Right lobe of liver (tissue), 6 donors: ENCODE measurements around the gene C19orf38. TPM values are rescaled to one million over a fixed set of nuclear protein-coding genes. Genes with fewer than 3 reads are reported as not detected.

Source experiments
- ATAC-seq, 4 donors: fragments of 200-7000 bp; cut with Tn5 transposase; one replicate each; pipeline ENCODE4 v1.9.1; 2020; ENCODE audit warnings: mild to moderate bottlenecking in 4 of 4, moderate library complexity in 4 of 4
- DNase-seq, 3 donors: peaks; one replicate each; pipeline ENCODE4 v3.0.0-alpha.2; 2020
- H3K27ac ChIP-seq, 3 donors: fragments of 200-600 bp; one replicate each; pipeline ENCODE4 v1.8.0; 2022
- H3K27me3 ChIP-seq, 2 donors: fragments of 200-600 bp; one replicate each; pipeline ENCODE4 v1.8.0; 2022
- H3K36me3 ChIP-seq, 4 donors: fragments of 200-600 bp; sonication (generic) in 1 of 4; one replicate each; pipeline versions ENCODE4 v1.5.1 to v1.8.0; 2017 to 2022; ENCODE audit warnings: control low read depth in 1 of 4
- H3K4me1 ChIP-seq, 4 donors: fragments of 200-600 bp; sonication (generic) in 1 of 4; one replicate each; pipeline versions ENCODE4 v1.5.1 to v1.8.0; 2017 to 2022; ENCODE audit warnings: control low read depth in 1 of 4
- H3K4me3 ChIP-seq, 3 donors: fragments of 200-600 bp; one replicate each; pipeline ENCODE4 v1.8.0; 2022
- H3K9me3 ChIP-seq, 4 donors: fragments of 200-600 bp; sonication (generic) in 1 of 4; one replicate each; pipeline versions ENCODE4 v1.5.1 to v1.8.0; 2017 to 2022; ENCODE audit warnings: control low read depth in 1 of 4
- POLR2A ChIP-seq: fragments of 450-650 bp; IDR thresholded peaks from one replicate; pipeline ENCODE4 v1.6.1; 2017; ENCODE audit warnings: antibody characterized with exemption, mild to moderate bottlenecking
- WGBS: methylation state at CpG from one replicate; pipeline ENCODE4 v1.1.6; 2018; ENCODE audit warnings: low coverage, low lambda C conversion rate; ENCODE audit not compliant: insufficient coverage; ENCODE audit errors: missing lambda C conversion rate; 5-methylcytosine and 5-hydroxymethylcytosine counted together
- intact Hi-C, 2 donors: fragments of 100-400 bp; cut with DNase I; formaldehyde crosslinking; loops; one replicate each; pipeline versions ENCODE4 v1.11.2 to v1.14.1; 2022
- total RNA-seq, 6 experiments: library from RNA; depleted of rRNA in 2 of 6; stranded (reverse); fragments of >200 nt in 2 of 6; fragmentation: NEBNext Ultra II Directional in 3 of 6; extraction: Animal tissue kit (Norgen Biotek cat#: 25700) in 3 of 6; gene quantifications; one replicate each; pipeline versions ENCODE4 v1.1.0 to v1.2.4, GENCODE V29; 2016 to 2023
- TF ChIP-seq, protein P1 (sequence below), 4 donors: fragments of 200-600 bp in 3 of 4; fragments of 450-650 bp in 1 of 4; IDR thresholded peaks; one replicate each; pipeline versions ENCODE4 v1.5.1 to v1.8.0; 2016 to 2022; ENCODE audit warnings: antibody characterized with exemption in 4 of 4, mild to moderate bottlenecking in 2 of 4
- donor health status: DM: no; HTN: yes; CAD: no.
- donor health status: DM: no; HTN: no; CAD: no.
- donor health status: DM: no; HTN: no; CAD: no.
- donor health status: DM: no; HTN: yes; CAD: no.
- donor health status: DM: no; HTN: yes; CAD: no.

Gene C19orf38
- total RNA-seq, 6 experiments from 2014 or later, result 0.58 to 2.7 (median 1.4) TPM

- intact Hi-C loops, result no loop called here
- DNase-seq (peak in 1 of 3 donors; percentile 42), ATAC-seq (no peak)
- no peaks in the 10 kb centered on the region for H3K9me3 ChIP-seq
- H3K27me3 ChIP-seq, result no peaks in the 10 kb centered on the region
- H3K4me3 ChIP-seq, result no peak overlapping the region
- no peak overlapping the region for H3K27ac ChIP-seq
- H3K36me3 ChIP-seq, result peaks cover 0 to 38% (median 4%) of the 10 kb centered on the region in 4 donors
- TF ChIP-seq, protein P1, sequence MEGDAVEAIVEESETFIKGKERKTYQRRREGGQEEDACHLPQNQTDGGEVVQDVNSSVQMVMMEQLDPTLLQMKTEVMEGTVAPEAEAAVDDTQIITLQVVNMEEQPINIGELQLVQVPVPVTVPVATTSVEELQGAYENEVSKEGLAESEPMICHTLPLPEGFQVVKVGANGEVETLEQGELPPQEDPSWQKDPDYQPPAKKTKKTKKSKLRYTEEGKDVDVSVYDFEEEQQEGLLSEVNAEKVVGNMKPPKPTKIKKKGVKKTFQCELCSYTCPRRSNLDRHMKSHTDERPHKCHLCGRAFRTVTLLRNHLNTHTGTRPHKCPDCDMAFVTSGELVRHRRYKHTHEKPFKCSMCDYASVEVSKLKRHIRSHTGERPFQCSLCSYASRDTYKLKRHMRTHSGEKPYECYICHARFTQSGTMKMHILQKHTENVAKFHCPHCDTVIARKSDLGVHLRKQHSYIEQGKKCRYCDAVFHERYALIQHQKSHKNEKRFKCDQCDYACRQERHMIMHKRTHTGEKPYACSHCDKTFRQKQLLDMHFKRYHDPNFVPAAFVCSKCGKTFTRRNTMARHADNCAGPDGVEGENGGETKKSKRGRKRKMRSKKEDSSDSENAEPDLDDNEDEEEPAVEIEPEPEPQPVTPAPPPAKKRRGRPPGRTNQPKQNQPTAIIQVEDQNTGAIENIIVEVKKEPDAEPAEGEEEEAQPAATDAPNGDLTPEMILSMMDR (IDR thresholded peaks at IDR 0.05), result no peak
- no peak for TF ChIP-seq POLR2A
- 100% methylated on average over 12 of the region's 18 CpGs for WGBS
- H3K4me1 ChIP-seq, result no peaks in the 10 kb centered on the region
Measured at GRCh38 chr19:10912619-10913018, 64.4 kb downstream of the C19orf38 start.

- Histone ChIP-seq H3K4me3 (no peak overlapping the region), H3K9me3 (no peaks in the 10 kb centered on the region), H3K36me3 (peaks cover 0 to 28% (median 1%) of the 10 kb centered on the region in 4 donors), H3K27ac (no peak overlapping the region), H3K27me3 (no peaks in the 10 kb centered on the region), H3K4me1 (no peaks in the 10 kb centered on the region)
- TF ChIP-seq POLR2A, result no peak
- TF ChIP-seq, protein P1 (IDR thresholded peaks at IDR 0.05), result no peak
- ATAC-seq (no peak), DNase-seq (peak in 1 of 3 donors; percentile 39)
- intact Hi-C loops, result no loop called here
- WGBS, result no CpG with 5 or more reads among the region's 24 CpGs
Measured at GRCh38 chr19:10913716-10914340, 65.6 kb downstream of the C19orf38 start.

DNA sequence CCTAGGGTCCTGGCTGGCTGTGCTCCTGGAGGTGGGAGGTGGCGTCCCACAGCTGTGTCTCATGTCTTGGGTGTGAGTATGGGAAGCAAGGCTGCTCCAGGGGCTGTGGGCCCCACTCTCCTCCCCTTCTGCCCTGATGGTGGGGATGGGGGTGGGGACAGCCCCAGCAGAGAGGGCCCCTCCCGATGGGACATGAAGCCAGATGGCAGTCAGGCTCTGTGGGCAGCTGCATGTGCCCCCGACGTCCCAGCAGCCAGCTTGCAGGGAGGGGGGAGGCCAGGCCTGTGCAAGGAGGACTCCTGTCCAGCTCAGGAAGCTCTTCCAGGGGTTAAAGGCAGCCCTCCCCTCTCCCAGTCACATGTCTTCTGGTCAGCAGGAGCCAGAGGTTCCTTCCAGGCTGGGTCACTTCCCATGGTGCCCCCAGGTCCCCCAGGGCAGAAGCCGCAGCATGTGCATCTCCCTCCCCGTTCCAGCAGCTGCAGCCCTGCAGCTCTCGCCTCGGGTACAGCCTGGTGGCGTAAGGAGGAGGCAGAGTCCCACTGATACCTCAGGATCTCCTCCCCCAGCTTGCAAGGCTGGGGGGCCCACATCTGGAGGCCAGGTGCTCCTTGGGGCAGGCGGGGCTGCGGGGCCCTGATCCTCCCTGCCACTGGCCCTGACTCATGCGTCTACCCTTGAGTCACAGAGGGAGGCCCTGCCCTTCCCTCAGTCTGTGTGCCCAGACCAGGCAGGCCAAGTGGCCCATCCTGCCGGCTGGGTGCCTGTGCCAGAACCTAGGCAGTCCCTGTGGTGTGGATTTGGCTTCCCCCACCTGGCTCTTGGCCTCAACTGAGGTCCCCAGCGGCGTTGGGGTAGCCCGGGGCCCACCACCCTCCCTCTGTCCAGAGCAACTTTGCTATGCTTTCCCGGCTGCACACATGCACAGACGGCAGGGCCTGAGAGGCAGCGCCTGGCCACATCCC is 67.2 kb downstream of the C19orf38 start:
- intact Hi-C loops, result no loop called here
- TF ChIP-seq, protein P1 (IDR thresholded peaks at IDR 0.05), result no peak
- no peak for TF ChIP-seq POLR2A
- DNase-seq (peak in 1 of 3 donors; percentile 37), ATAC-seq (peak in 1 of 4 donors; percentile 3)
- Histone ChIP-seq H3K9me3 (no peaks in the 10 kb centered on the region), H3K36me3 (peaks cover 0 to 19% (median 0%) of the 10 kb centered on the region in 4 donors), H3K4me3 (no peak overlapping the region), H3K27ac (no peak overlapping the region), H3K27me3 (no peaks in the 10 kb centered on the region), H3K4me1 (no peaks in the 10 kb centered on the region)
- 88% methylated on average over 6 of the region's 19 CpGs for WGBS

DNA sequence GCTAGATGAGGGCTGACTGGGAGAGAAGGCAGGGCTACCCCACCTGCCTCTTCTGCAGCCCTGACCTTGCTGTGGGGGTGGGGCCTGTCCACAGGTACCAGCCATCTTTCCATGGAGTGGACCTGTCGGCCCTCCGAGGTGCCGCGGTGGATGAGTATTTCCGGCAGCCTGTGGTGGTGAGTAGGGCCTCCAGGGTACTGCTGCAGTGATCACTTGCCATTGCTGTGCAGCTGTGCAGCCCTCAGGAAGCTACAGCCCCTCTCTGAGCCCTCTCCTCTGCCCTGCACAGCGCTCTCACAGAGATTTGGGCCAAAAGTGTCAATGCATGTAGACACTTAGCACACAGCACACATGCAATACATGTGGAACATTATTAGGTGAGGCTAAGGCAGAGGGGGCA is 68.4 kb downstream of the C19orf38 start:
- no peak for ATAC-seq
- intact Hi-C loops, result no loop called here

DNA sequence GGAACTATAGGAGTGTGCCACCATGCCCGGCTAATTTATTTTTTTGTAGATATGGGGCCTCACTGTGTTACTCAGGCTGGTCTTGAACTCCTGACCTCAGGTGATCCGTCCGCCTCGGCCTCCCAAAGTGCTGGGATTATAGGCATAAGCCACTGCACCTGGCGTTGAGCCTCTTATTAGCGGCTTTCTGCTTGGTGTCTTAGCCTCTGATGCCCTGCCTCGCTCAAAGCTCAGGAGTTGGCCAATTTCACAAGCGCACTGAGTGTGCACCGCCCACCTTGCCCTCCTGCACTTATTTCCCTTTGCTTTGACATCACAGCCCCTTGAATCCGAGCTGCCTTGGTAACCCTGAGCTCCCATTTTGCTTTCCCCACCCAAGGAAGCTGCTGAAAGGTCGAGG is 70.1 kb downstream of the C19orf38 start:
- H3K27me3 ChIP-seq, result no peaks in the 10 kb centered on the region
- no peak for TF ChIP-seq POLR2A
- TF ChIP-seq, protein P1 (IDR thresholded peaks at IDR 0.05), result no peak
- no peaks in the 10 kb centered on the region for H3K4me1 ChIP-seq
- WGBS, result 90% methylated on average over 7 of the region's 11 CpGs
- peaks cover 0 to 18% (median 7%) of the 10 kb centered on the region in 4 donors for H3K36me3 ChIP-seq
- no peak overlapping the region for H3K4me3 ChIP-seq
- no peak overlapping the region for H3K27ac ChIP-seq
- no peak for ATAC-seq
- intact Hi-C loops, result no loop called here
- DNase-seq, result no peak
- H3K9me3 ChIP-seq, result no peaks in the 10 kb centered on the region

More for the DNA sequence above, 68.4 kb downstream of the C19orf38 start:
- Histone ChIP-seq H3K36me3 (peaks cover 0 to 15% (median 3%) of the 10 kb centered on the region in 4 donors), H3K9me3 (no peaks in the 10 kb centered on the region), H3K4me1 (no peaks in the 10 kb centered on the region), H3K27me3 (no peaks in the 10 kb centered on the region), H3K4me3 (no peak overlapping the region), H3K27ac (no peak overlapping the region)
- WGBS, result 100% methylated on average over 1 of the region's 6 CpGs
- TF ChIP-seq POLR2A, result no peak
- DNase-seq, result no peak
